RWPE2 (cell line): ENCODE results near the gene PPP2R2D.

Experiments used
- ATAC-seq: fragments of 200-7000 bp; cut with Tn5 transposase; 3 replicates; pipeline ENCODE4 v1.9.1; 2021; ENCODE audit warnings: low read depth
- DNase-seq: peaks from one replicate; pipeline ENCODE4 v3.0.0-alpha.2; 2020; ENCODE audit warnings: low spot score
- H3K27ac ChIP-seq: fragments of 450-650 bp; 2 replicates; pipeline ENCODE4 v1.5.1; 2017; ENCODE audit warnings: mild to moderate bottlenecking; ENCODE audit not compliant: poor library complexity, severe bottlenecking
- H3K27me3 ChIP-seq: fragments of 250-450 bp; sonication (Bioruptor Pico); 2 replicates; pipeline ENCODE4 v1.5.1; 2021; ENCODE audit warnings: mild to moderate bottlenecking, moderate library complexity; ENCODE audit not compliant: insufficient read depth, poor library complexity, severe bottlenecking
- H3K36me3 ChIP-seq: fragments of 250-450 bp; sonication (Bioruptor Pico); 2 replicates; pipeline ENCODE4 v1.5.1; 2020; ENCODE audit warnings: low read depth, mild to moderate bottlenecking, moderate library complexity
- H3K4me1 ChIP-seq: fragments of 250-450 bp; sonication (Bioruptor Pico); 2 replicates; pipeline ENCODE4 v1.5.1; 2021; ENCODE audit warnings: mild to moderate bottlenecking, moderate library complexity; ENCODE audit not compliant: insufficient read depth, poor library complexity, severe bottlenecking
- H3K4me3 ChIP-seq: fragments of 250-450 bp; sonication (Bioruptor Pico); 2 replicates; pipeline ENCODE4 v1.5.1; 2021; ENCODE audit warnings: mild to moderate bottlenecking, moderate library complexity; ENCODE audit not compliant: severe bottlenecking
- H3K9me3 ChIP-seq: fragments of 250-450 bp; sonication (Bioruptor Pico); 2 replicates; pipeline ENCODE4 v1.5.1; 2021; ENCODE audit warnings: mild to moderate bottlenecking, moderate library complexity; ENCODE audit not compliant: severe bottlenecking
- CTCF ChIP-seq: fragments of 450-650 bp; IDR thresholded peaks from one replicate; pipeline ENCODE4 v1.5.1; 2017; ENCODE audit warnings: mild to moderate bottlenecking, moderate library complexity; ENCODE audit not compliant: poor library complexity, severe bottlenecking

PPP2R2D gene

GRCh38 chr10:131868436-131868835, 32.4 kb upstream of the PPP2R2D start:
- Histone ChIP-seq H3K27ac (no peak overlapping the region), H3K27me3 (no peaks in the 10 kb centered on the region), H3K9me3 (no peaks in the 10 kb centered on the region), H3K4me3 (no peak overlapping the region), H3K36me3 (no peaks in the 10 kb centered on the region), H3K4me1 (no peaks in the 10 kb centered on the region)
- ATAC-seq (no peak), DNase-seq (no peak)
- TF ChIP-seq CTCF: no peak

- no peak for TF ChIP-seq CTCF
- H3K9me3 ChIP-seq: no peaks in the 10 kb centered on the region
- no peaks in the 10 kb centered on the region for H3K36me3 ChIP-seq
- ATAC-seq: no peak
- no peak for DNase-seq
- H3K27ac ChIP-seq: no peak overlapping the region
- no peaks in the 10 kb centered on the region for H3K27me3 ChIP-seq
- H3K4me1 ChIP-seq: no peaks in the 10 kb centered on the region
- H3K4me3 ChIP-seq: no peak overlapping the region
Measured at GRCh38 chr10:131869344-131869743, 31.5 kb upstream of the PPP2R2D start.

DNA sequence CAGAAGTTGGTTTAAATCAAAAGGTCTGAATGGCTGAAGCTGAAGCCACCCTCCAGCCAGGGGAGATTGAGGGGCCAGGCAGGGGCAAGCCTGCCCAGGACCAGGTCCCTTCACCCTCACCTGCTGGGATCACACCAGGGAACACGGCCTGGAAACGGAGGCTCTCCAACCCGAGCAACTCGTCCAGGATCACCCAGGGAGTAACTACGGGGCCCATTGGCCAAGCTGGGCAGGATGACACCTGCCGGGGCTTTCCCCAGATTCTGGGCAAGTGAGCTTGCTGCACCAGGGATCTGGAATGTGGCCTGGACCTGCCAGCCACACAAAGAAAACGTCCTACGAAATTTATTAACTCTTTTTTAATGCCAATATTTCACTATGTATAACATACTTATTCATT, 30.4 kb upstream of the PPP2R2D start:
- no peak for ATAC-seq
- no peak for DNase-seq
- Histone ChIP-seq H3K4me3 (no peak overlapping the region), H3K9me3 (no peaks in the 10 kb centered on the region), H3K27me3 (no peaks in the 10 kb centered on the region), H3K4me1 (no peaks in the 10 kb centered on the region), H3K36me3 (no peaks in the 10 kb centered on the region), H3K27ac (no peak overlapping the region)
- no peak for TF ChIP-seq CTCF

DNA sequence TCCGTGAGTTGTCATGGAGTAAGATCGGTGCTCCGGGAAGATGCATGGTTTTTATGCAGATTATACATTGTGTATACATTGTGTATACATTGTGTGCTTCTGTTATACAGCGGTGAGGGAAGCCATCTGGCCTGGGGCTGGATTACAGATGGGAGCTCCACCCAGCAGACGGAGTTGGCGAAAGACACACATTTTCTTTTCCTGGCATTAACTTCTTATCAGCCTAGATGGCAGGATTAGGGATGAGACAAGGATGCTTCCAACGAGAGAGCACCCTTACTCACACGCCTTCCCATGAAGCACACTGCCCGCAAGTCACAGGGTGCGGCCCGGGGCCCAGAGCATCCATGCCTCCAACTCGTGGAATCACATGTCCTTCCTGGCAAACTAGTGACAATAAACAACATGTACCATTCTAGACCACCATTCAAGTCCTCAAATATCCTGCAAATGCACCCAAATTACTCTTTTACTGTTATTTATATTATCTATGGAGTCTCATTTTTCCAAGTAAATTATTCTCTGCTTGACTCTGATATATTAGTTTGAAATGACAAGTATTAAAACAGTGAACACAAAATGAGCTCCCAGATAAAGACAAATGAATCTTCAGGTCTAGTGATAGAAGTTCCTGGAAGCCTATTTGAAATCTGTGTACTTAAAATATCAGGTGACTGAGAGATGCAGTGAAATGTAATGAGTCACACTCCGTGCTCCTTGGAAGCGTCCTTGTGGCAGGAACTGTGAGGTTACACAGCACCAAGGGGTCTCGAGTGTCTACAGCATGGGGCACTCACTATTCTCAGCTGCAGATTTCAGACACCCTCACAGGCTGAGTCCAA, 29.8 kb upstream of the PPP2R2D start:
- H3K27ac ChIP-seq: no peak overlapping the region
- no peak overlapping the region for H3K4me3 ChIP-seq
- ATAC-seq (peak; percentile 24; the same call in 2 of the 3 replicates), DNase-seq (no peak)
- no peaks in the 10 kb centered on the region for H3K4me1 ChIP-seq
- no peaks in the 10 kb centered on the region for H3K27me3 ChIP-seq
- TF ChIP-seq CTCF: no peak
- no peaks in the 10 kb centered on the region for H3K9me3 ChIP-seq
- no peaks in the 10 kb centered on the region for H3K36me3 ChIP-seq

GRCh38 chr10:131871673-131872005, 29.2 kb upstream of the PPP2R2D start:
- Histone ChIP-seq H3K4me1 (no peaks in the 10 kb centered on the region), H3K36me3 (no peaks in the 10 kb centered on the region), H3K9me3 (no peaks in the 10 kb centered on the region), H3K4me3 (no peak overlapping the region), H3K27ac (no peak overlapping the region), H3K27me3 (no peaks in the 10 kb centered on the region)
- TF ChIP-seq CTCF: no peak
- no peak for ATAC-seq
- no peak for DNase-seq
